HG03066 (cell line): Measurements from ENCODE around the gene AADAC.
A peak's percentile ranks its signal among the peaks of the same experiment; 100 is the strongest.
"Not testable (repeated sequence)": the region's sequence is repeated elsewhere in the genome, so short reads cannot be mapped to it uniquely, and the experiment has no call there.

Experiments used
- ATAC-seq: cut with Tn5 transposase; IDR thresholded peaks from one replicate; pipeline ENCODE4 v1.9.1; 2021; ENCODE audit warnings: low read depth; ENCODE audit not compliant: unreplicated experiment

Gene AADAC

DNA sequence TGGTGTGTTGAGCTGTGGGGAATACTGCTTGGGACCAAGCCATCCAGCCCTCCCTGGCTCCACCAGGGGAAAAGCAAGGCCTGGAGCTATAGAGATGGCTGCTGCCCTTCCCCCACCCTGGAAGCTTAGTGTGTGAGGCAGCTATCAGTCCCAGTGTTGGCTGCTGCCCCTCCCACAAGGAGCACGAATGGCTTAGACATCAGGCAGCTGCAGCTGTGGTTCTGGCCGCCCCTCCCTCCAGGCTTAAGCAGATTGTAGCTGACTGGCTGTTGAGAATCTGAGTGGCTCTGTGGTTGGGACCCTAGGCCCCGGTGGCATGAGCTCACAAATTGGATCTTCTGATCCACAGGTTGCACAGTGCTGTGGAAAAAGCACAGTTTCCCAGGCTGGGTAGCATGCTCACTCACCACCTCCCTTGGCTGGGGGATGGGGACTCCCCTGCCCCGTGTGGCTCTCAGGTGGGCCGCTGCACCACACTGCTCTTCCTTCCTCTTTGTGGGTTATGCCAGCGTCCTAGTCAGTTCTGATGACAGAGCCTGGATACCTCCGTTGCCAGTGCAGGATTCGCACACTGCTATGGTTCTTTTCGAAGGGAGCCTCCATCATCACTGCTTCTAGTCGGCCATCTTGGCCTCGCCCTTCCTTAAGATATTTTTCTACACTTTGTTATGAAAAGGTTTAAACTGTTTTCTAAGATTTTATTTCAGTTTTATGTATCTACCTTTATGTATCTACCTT, 38.3 kb downstream of the AADAC start:
- no peak for ATAC-seq

DNA sequence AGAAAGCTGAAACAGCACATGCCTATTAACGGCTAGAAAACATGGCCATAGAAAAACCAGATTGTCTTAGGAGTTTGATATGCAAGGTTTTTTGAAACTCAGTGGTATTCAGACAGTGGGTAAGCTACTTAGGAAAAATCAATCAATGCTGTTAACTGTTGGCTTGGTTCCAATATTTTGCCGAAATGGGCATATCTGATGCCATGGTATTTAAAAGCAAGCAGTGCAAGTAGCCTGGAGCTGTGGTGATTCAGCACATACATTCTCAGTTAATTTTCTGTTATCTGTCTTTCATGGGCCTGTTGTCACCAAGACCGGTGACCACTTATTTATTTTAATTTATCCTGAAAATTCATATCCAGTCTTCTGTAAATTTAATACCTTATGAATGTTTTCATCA, 42.2 kb downstream of the AADAC start:
- ATAC-seq, result no peak

DNA sequence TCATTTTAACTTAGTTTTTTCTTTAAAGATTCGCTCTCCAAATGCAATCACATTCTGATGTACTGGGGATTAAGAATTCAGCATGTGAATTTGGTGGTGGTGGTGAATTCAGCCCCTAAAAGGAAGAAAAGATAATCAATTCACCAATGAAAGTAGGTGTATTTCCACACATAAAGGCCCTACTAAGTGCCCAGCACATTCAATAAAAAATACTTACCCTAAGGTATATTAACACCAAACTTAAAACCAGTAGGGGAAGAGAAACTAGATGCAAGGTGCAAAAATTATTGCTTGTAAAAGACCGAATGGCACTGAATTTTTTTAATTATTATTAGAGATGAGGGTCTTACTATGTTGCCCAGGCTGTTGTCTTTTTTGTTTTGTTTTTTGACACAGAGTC, 42.7 kb downstream of the AADAC start:
- no peak for ATAC-seq

DNA sequence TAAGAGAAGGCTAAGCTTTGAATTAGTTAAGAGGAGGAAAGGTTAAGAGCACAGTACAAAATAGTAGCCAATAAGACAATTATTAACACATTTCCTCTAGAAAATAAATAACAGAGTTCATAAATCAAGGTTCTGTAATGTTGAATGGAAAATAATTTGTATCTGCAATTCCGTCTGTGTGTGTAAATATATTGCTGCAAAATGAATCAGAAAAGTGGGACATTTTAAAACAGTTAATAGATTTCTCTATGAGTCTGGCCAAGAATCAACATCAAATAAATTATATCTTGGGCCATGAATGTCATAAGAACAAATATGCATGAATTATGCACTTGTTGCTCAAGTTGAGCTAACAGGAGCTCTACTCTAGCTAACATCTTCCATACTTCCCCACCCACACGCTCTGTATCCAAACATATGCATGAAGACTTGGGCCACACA, 45.3 kb downstream of the AADAC start:
- ATAC-seq, result no peak

DNA sequence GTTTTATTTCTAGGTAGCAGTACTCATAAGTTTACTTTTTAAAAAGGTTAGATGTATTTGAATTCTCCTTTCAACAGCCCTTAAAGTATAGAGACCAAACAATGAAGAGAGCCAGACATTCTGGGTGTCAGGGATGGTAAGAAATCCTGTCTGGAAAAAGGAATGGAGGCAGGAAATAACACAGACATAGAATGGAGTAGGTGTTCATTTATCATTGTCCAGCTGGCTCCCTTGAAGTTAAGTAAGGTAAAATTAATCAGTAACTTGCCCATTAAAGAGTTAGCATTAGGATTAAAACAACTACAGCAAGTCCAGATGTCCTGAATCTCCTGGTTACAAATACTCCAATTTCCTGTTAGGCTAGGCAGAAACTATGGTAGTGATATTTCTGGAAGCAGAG, 46.0 kb downstream of the AADAC start:
- no peak for ATAC-seq

DNA sequence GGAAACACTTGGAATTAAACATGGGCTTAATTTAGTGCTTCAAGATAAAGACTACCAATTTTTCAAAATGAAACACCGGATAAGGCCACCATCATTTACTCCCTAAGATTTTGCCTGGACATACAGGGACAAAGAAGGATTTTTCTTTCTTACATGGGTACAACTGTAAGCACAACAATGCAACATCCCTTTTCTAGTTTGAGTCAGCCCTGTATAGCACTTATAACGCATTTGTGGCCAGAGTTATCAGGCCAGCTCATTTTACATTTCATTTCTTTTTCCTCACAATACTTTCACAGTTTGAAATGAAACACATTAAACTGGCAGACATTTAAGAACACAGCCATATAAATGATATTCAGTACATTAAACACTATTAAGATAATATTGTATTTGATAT, 49.7 kb downstream of the AADAC start:
- ATAC-seq, result no peak

DNA sequence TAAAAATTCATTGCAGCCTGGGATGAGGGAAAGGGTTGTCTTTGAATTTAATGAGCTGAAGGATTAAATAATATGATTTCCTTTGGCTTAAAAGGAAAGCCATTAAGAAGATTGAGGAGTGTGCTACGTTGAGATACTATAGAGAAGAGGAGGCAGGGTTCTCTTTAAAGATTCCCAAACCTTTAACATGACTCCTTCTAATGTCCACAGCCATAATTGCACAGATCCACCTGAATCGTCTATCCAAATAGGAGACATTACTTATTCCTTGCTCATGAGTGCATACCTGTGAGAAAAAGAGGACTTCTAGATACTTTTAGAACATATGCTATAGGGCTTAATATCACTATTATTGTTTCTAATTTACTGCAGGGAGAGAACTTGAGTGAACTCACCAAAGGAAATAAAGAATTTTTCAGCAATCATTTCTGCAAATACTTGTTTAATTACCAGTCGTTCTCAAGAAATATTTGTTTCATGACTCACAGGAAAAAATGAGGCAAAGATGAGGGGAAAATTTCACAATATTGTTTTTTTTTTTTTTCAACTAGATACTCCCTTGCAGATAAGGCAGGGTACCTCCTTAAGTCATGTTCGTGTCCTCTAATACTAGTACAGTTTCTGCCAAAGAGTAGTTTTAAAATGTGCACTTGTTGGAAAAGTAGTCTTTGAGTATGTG, 50.6 kb downstream of the AADAC start:
- no peak for ATAC-seq

DNA sequence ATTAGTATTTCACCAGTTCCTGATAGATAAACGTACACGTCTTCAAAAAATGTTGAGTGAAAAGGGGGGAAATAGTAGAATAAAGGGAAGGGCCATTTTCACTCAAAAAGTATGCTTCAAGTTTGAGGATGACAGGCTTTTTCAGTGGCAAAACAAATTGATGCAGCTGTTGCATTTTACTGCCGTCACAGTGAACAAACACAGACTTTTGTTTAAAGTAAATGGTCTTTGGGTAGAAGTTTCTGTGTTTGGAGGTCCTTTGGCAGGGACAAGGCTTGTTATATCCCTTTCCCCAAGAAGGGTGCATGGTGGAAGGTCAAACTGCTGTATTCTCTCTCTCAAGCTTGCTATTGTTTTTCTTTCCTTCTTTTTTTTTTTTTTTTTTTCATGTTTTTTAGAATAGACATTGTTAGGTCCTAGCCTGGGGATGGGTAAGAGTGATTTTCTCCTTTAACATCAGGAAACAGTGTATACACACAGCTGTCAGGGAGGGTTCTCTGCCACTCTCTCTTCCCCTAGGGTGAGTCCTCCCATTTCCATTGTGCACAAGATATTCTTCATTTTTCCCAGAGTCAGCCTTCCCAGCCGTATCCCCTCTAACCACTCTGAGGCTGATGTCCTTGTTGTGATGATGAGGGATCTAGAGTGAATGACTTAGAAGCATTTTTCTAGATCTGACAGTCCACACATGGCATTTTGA, 52.9 kb downstream of the AADAC start:
- ATAC-seq, result no peak

DNA sequence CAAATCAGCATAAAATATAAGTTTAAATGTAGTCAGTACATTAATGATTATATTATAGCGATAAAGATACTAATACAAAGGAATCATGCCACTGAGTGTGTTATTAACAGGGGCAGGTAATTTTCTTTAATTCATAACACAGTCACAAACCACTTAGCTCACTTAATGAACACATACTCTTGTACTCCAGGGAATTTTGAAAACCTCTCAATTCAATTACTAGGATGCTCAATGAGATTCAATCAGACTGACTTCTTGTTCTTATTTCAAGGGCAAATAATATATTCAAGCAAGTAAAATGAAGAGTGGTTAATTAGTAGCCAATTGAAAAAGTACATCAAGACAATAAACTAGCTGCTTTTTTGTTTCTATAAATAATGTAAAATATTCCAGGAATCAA, 53.8 kb downstream of the AADAC start:
- ATAC-seq, result no peak

DNA sequence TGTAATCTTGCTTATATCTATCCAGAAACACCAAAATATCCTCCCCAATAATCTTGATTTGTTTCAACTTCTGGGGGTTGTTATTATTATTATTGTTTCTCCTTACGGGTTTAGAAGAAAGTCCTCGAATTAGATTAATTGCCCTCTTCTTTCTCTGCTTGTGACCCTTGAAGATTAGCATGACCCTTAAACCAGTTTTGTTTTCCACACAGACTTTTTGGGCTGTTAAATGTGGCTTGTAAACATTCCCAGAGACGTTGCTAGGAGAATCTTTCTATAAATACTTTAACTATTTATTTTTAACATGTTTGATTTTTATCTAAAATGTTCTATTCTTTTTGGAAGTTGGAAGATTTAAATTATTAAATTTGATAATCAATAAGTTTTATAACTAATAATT, 55.3 kb downstream of the AADAC start:
- ATAC-seq, result no peak

DNA sequence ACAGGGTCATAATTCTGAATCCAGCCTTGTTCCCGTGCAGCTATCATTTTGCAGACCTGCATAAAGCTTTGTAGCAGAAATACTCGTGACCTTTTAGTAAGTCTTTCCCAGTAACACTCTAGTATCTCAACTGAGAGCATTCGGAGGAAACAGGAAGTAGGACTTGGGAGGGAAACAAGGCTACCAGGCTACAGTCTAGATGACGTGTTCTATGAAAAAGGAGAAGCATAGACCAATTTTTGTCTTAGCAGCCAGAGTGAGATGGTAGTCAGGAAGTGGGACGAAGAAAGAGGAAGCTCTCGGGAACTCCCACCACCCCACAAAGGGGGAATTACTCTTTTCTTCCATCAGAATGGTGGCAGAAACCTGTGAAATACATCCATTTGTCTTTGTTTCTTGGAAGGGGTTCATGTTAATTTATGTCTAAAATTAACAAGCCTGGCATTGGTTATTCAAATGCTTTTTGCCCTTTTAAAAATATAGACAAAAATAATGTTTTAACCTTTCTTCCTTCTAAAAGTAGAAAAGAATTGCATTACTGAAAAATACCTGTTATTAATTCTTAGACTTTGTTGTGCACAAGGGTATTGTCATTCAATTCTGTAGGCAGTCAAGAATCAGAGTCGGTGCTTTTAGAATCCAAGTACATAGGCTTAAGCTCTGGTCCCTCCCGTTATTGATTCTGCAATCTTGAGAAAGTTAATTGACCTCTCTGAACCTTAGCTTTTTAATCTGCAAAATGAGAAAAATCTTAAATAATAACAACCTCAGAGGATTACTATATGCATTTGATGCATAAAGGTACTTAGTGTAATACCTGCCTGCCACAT, 57.9 kb downstream of the AADAC start:
- peak; percentile 74 for ATAC-seq

DNA sequence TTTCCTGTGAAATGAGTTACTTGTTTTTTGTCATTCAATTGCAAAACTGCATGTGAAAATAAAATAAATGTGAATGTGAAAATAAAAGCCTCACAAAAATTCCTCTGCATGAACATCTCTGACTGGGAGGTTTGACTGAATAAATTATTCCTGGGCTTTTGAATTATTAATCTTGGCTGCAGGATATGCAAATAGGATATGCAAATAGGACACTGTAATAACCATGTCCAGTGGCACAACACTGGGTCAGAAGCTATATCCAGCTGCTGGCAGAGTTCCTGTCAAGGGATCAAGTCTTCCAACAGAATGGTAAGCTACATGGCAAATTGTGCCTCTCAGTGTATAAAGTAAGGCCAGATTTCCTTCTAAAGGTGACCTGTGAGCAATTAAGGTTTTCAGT, 59.5 kb downstream of the AADAC start, which contains the start of gene SUCNR1:
Gene SUCNR1 (plus strand): TSS at position 246 of the 400 bp plus-strand sequence. CDS start 6,250 bp downstream, outside the sequence.
- no peak for ATAC-seq

DNA sequence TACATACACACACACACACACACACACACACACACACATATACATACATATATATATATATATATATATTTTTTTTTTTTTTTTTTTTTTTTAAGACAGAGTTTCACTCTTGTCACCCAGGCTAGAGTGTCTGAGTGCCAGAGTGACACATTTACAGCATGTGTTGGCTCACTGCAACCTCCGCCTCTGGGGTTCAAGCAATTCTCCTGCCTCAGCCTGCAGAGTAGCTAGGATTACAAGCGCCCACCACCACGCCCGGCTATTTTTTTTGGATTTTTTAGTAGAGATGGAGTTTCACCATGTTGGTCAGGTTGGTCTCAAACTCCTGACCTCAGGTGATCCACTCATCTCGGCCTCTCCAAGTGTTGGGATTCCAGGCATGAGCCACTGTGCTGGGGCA, 60.2 kb downstream of the AADAC start:
- not testable (repeated sequence) for ATAC-seq

DNA sequence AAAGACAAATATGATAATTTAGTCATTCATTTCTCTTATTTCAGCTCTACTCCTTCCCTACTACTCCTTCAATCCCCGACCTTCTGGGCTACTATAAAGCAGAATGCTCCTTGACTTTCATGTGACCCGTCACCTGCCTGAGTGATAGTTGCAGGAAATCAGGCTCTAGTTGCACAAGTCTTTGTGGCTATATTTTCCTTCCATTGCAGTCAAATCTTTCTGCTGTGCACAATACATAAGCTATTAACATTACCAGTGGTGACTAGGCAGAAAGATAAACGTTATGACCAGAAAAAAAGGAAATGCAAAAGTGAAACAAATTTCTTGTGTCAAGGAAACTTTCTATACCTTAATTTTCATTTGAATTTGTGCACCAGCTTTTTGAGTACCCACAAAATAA, 61.8 kb downstream of the AADAC start:
- ATAC-seq, result peak; percentile 40

DNA sequence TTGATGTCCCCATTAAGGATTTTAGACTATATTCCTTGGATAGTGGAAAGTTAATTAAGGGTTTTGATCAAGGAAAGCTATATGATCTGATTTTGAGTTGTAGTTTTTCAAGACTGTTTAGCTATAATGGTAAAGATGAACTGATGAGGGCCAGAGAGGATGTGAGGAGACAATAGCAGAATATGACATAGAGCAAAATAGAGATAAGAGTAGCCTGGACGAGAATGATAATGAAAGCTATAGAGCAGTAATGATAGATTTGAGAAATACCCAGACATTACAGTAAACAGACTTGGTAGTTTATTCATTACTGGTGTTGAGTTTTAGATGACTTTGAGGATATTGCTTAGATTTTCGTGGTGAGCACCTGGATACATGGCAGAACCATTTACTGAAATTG, 63.4 kb downstream of the AADAC start:
- no peak for ATAC-seq
